KOPT-K1 (cell line): ENCODE results near the gene CFAP45.

Experiments
- H3K27ac ChIP-seq: fragments of 200-600 bp; sonication (generic); 2 replicates; pipeline ENCODE4 v1.5.1; 2016; ENCODE audit warnings: antibody characterized with exemption, mild to moderate bottlenecking, low read depth, low read length; ENCODE audit not compliant: poor library complexity, severe bottlenecking
- H3K36me3 ChIP-seq: fragments of 200-600 bp; sonication (generic); 2 replicates; pipeline ENCODE4 v1.5.1; 2017; ENCODE audit warnings: antibody characterized with exemption, mild to moderate bottlenecking, low read length, moderate library complexity; ENCODE audit not compliant: insufficient read depth
- H3K9me3 ChIP-seq: fragments of 200-600 bp; sonication (generic); 2 replicates; pipeline ENCODE4 v1.5.1; 2017; ENCODE audit warnings: antibody characterized with exemption, low read length, mild to moderate bottlenecking; ENCODE audit not compliant: insufficient read depth, poor library complexity, severe bottlenecking

Gene CFAP45

DNA sequence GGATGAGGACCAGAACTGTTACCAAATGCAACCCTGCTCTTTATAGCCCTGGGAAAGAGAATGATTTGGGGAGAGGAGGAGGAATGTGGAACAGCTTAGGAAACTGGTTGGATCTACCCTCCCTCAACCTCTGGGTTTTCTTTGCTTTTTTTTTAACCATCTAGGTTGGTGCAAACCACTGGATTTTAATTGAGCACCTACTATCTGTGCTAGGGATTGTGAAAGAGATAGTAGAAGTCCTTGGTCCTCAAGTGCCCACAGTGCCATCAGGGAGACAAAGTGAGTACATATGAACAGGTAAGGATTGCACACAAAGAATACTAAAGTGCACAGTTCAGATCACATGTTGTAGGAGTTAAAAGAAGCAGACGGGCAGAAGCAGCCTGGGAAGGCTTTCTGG lies 20.7 kb upstream of the CFAP45 start:
- H3K9me3 ChIP-seq, result no peaks in the 10 kb centered on the region
- peak overlapping the region; percentile 92 for H3K27ac ChIP-seq
- H3K36me3 ChIP-seq, result peaks cover 61% of the 10 kb centered on the region

DNA sequence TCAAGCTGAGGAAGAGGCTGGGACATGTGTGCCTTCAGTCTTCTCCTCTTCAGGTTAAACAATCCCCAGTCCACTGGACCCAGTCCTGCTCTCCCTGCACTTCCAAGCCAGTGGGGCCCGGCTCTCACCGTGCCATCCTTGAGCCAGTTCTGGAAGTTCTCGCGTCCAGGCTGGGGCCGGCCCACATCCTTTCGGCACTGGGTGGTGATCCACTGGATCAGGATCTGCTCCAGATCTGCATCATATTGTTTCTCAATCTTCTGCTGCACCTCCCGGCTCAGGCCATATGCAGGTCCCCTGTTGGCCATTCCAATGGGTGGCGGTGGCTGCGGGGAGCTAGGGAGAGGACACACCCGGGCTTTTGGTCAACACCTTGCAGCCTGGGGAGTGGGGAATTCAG lies 20.2 kb upstream of the CFAP45 start:
- Histone ChIP-seq H3K36me3 (peaks cover 65% of the 10 kb centered on the region), H3K27ac (no peak overlapping the region), H3K9me3 (no peaks in the 10 kb centered on the region)

DNA sequence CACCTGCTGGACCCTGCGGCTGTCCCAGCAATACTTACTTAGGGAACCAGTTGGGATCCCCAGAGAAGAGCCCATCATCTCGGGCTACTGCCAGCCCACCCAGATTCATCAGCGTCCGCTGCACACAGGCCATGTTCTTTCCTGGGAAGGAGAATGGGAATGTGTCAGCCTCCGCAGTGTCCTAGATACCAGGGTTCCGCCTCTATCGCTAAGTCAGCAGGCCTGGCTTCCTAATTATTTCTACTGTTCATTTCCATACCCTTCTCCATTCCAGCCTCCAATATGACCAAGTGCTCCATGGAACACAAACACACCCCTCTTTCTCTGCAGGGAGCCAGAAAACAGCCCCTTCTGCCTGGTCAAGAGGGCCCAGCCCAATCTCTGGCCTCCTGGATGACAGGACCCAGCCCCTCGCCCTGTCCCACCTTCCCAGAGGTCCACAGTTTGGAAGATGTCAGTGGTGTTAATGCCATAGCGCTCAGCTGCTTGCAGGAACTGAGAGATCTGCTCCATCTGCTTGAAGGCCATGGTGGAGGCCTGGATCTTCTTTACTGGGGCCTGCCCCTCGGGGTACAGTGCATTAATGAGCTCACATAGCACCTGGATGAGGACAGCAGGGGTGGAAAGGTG lies 19.4 kb upstream of the CFAP45 start:
- H3K27ac ChIP-seq, result no peak overlapping the region
- no peaks in the 10 kb centered on the region for H3K9me3 ChIP-seq
- peaks cover 65% of the 10 kb centered on the region for H3K36me3 ChIP-seq

DNA sequence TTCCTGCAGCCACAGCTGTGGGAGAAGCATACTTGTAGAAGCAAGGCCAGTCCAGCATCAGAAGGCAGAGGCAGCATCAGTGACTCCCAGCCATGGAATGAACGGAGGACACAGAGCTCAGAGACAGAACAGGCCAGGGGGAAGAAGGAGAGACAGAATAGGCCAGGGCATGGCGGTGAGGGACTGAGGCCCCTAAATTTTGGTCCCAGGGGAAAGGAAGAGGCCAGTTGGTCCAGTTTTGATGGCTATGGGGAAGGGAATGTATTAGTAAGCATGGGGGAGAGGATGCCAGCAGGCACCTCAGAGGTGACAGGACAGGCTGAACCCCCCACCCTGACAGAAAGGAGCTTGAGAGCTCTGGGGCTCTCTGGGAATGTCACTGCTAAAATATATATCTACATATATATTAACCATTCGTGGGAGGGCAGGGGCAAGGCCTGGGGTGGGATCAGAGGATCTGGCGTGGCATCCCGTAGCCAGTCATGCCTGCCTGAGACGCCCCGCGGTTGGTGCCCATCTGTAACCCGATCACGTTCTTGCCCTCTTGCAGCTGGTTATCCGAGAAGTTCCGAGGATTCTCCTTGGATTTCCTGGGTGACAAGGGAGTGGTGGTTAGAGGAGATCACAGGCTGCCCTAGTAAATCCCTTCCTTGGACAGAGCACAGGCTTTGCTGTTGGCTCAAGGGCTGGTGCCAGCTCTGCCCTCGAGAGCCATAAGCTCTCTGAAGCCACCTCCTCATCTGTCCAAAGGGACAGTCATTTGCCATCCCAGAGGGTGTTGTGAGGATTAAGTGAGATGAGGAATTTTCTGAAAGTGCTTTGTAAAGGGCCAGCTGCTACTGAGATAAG lies 18.6 kb upstream of the CFAP45 start:
- H3K27ac ChIP-seq, result no peak overlapping the region
- peaks cover 65% of the 10 kb centered on the region for H3K36me3 ChIP-seq
- H3K9me3 ChIP-seq, result no peaks in the 10 kb centered on the region

DNA sequence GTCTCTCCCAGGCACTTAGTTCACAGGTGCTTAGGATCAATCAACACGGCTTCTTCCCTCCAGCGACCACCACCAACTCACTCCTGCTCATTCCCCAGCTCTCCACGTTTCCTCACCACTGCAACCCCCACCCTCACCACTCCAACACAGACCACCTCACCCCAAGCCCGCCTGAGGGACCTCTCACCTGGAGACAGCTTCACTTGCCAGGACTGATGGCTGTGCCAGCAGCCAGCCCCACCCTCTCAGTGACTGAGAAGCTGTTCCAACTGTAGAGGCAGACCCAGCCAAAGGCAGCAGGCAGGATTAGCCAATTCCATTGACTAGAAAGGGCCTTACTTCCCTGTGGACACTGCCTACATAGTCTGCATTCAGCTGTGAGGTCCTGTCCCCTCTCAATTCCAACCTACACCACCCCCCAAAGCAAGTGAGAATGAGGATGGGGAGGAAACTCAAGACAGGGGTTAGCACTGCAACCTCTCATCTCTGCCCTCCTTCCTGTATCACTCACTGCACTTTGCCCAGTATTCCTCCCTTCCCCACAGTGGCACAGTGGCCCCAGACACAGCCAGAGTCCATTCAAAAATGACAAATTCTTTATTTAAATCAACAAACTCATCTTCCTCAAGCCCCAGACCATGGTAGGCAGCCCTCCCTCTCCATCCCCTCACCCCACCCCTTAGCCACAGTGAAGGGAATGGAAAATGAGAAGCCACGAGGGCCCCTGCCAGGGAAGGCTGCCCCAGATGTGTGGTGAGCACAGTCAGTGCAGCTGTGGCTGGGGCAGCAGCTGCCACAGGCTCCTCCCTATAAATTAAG lies 17.8 kb upstream of the CFAP45 start:
- Histone ChIP-seq H3K9me3 (no peaks in the 10 kb centered on the region), H3K27ac (peak overlapping the region; percentile 20), H3K36me3 (peaks cover 65% of the 10 kb centered on the region)

DNA sequence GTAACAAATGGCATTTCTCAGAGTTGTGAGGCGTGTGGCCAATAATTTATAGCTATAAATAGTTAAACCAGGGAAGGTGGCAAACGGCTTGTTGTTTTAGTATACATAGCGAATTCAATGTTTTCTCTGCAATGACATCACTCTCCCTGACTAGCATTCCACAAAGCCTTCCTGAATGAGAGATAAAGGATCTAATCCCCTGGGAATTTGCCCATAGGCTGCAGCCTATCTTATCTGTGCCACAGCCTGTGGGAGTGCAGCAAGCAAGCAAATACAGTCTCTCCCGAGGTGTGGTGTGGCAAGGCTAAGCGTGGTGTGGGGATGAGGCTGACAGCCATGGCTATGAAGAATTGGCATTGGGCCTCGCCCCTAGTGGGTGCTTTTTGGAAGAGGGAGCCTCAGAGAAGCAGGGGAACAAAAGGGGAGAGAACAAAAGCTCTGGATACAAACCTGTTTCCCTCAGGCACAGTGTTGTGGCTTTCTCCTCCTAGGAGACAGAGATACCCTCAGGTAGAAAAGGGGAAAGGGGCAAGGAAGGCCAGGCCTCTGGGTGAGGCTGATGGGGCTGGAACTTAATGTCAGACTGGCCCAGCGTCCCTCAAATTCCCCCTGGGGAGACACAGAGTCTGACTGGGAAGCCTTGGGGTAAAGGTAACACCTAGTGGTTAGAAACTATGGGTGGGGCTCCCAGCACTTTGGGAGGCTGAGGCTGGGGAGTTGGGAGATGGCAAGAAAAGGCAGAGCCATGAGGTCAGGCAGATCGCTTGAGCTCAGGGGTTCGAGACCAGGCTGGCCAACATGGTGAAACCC lies 16.5 kb upstream of the CFAP45 start:
- H3K36me3 ChIP-seq, result peaks cover 62% of the 10 kb centered on the region
- H3K9me3 ChIP-seq, result no peaks in the 10 kb centered on the region
- H3K27ac ChIP-seq, result no peak overlapping the region

DNA sequence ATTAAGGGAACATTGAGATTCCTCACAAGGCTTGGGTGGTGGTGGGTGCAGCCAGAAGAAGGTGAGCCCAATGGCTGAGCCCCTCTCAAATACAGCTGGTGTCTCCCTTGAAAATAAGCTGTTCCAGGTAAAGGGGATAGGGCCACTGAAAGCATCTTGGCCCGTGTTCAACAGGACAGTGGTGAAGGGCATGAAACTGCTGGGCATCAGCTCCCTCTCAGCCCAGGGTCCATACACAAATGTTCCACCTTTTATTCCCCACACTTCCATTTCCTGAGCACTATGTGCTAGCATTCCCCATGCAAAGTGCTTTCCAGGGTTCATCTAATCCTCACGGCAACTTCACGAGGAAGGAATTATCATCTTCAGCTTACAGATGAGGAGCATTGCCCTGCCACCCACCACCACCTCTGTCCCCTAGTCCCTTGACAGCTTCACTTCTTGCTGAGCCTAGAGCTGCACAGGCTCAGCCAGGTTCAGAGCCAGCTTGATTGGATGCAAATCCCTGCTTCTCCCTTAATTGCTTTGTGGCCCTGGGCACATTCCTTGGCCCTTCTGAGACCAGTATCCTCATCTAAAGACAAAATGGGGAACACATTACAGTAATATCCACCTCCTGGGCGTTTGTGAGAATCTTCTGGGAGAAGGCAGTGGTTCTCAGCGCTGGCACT lies 15.7 kb upstream of the CFAP45 start:
- peaks cover 55% of the 10 kb centered on the region for H3K36me3 ChIP-seq
- no peak overlapping the region for H3K27ac ChIP-seq
- H3K9me3 ChIP-seq, result no peaks in the 10 kb centered on the region

DNA sequence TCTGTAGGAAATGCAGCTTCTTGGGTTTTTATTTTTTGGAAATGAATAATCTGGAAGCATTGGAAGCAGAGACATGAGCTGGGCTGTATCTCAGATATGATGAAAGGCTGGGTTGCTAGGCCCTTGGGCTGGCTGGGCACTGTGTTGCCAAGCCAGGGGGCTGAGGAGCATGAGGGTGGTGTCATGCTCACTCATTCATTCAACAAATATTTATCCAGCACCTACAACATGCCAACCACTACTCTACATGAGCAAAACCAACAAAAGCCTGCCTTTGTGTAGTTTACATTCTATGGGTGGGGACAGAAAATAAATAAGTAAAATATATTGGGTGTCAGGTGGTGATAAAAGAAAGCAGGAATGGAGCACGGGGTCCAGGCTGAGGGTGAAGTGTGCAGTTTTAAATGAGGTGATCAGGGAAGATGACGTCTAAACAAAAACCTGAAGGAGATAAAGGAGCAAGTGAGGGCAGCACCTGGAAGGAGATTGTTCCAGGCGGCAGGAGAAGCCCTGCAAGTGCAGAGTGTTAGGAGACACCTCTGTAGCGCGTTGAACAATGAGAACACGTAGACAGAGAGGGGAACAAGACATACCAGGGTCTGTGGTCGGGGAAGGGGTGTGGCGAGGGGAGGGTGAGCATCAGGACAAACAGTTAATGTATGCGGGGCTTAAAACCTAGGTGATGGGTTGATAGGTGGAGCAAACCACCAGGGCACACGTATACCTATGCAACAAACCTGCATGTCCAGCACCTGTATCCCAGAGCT lies 14.5 kb upstream of the CFAP45 start:
- Histone ChIP-seq H3K27ac (no peak overlapping the region), H3K36me3 (peaks cover 42% of the 10 kb centered on the region), H3K9me3 (no peaks in the 10 kb centered on the region)

DNA sequence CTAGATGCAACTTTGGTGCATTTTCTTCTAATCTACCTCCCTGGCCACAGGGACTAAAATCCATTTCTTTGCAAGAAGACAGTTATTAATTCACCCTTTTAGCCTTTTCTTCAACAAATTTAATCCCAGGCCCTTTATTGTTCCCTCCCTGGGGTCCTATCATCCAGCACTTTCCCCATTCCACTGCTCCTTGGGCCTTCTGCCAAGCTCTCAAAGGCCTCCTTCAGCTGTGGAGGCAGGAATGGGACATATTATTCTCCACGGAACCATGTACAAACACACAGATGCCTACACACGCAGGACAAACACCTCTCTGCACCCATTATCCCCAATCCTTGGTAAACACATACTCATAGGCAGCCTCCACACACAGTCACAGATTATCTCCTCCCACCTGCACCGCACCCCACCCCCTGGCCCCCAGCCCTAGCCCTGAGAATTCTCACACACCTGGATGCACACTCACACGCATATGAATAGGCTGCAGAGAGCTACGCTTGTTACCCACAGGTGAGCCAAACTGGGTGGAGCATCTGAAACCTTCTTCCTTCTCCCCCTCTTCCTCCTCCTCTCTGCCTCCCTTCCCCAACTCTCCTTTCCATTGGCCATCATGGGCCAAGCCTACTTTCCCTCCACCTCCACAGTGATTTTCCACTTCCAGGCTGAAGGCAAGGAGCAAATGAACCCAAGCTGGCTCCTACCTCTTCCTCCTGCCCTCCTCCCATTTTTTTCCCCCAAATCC lies 13.7 kb upstream of the CFAP45 start:
- Histone ChIP-seq H3K27ac (no peak overlapping the region), H3K9me3 (no peaks in the 10 kb centered on the region)

DNA sequence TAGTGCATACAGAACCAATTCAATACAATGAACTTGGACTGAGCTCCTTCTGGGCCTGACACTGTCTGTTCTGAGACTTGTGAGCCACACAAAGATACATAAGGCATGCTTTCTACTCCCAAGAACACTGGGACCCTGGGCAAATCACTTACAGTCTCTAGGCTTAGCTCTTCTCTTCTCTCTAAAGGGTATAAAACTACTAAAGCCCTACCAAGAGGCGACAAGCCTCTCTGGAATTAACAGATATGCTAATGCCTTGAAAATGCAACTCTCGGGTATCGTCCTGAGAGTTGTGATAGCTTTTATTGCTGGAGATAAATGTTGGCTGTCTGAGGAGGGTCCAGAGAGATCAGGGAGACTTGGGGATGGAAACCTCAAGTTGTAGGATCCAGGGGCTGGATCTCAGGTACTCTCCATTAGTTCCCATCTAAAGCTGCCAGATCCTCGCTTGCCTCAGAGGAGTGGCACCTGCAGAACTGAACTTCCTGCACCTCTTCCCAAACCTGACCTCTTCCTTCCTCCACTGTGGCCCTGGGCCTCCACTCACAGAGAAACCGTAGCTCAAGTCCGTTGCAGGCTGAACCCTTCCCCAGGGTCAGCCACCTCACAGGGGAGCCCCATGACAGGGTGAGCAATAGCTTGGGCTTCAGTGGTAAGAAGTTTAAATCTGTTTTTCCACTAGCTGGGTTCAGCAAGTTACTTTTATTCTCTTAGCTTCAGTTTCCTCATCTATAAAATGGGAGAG lies 11.5 kb upstream of the CFAP45 start:
- peak overlapping the region; percentile 75 for H3K27ac ChIP-seq
- no peaks in the 10 kb centered on the region for H3K9me3 ChIP-seq
- peaks cover 13% of the 10 kb centered on the region for H3K36me3 ChIP-seq

More for the DNA sequence above, 13.7 kb upstream of the CFAP45 start:
- peaks cover 34% of the 10 kb centered on the region for H3K36me3 ChIP-seq

DNA sequence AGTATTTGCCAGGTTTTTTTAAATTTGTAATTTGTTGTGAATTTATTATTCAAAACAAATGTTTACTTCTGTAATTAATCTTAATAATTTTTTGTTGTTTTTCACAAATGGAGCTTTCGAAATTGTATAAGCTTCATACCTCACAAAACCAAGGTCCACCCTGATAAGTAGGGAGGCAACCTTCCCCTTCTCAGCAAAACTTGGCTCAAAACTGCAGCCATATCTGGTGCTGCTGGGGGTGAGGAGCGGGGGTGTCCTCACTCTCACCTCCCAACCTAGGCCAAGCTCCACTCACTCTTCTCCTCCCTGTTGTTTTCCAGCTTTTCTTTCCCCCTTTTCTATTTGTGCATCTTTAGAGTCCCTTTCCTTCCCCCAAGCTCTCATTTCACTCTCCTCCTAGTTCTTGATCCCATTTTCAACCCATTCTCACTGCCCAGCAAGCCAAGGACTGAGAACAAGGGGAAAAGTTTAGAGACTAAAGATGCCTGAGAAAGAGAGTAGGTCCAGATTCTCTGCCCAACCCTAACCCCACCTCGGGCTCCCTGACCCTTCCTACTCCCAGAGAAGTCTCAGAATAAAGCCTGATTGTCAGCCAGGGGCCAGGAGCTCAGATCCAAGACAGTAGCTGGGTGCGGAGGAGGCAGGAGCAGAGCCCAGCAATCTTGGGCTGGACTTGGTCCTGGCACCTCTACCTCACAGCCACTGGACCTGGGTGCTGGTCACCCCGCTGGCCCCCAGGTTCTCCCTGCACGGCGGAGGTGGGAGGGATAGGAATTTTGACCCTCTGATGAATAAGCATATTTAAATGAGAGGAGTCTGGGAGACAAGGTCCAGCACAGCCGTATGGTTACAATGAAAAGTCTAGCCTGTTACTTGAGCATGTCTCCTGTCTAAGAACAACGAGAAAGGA lies 8.3 kb upstream of the CFAP45 start:
- no peaks in the 10 kb centered on the region for H3K9me3 ChIP-seq
- H3K27ac ChIP-seq, result no peak overlapping the region
- no peaks in the 10 kb centered on the region for H3K36me3 ChIP-seq

DNA sequence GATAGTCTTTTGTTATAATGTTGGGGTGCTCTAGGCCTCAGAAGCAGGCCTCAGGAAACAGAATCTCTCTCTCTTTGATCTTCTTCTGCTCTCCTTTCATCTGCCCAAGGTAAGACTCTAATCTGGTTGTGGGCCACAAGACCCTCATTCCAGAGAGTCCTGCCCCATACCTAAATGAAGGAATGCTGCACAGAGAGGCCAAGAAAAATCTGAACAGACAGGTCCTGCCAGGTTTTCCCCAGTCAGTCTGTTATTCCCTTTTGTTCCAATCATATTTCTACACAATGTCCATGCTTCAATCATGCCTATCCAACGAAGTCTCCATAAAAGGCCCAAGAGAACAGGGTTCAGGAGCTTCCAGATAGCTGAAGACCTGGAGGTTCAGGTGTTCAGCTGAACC lies 7.0 kb upstream of the CFAP45 start:
- Histone ChIP-seq H3K36me3 (no peaks in the 10 kb centered on the region), H3K9me3 (no peaks in the 10 kb centered on the region), H3K27ac (no peak overlapping the region)
